GM18861 (cell line): ENCODE data around the gene GALNT10.
"Not testable (repeated sequence)": the region's sequence is repeated elsewhere in the genome, so short reads cannot be mapped to it uniquely, and the experiment has no call there.

Experiments used
- ATAC-seq: cut with Tn5 transposase; IDR thresholded peaks from one replicate; pipeline ENCODE4 v1.9.1; 2021; ENCODE audit not compliant: unreplicated experiment

Gene GALNT10, protein sequence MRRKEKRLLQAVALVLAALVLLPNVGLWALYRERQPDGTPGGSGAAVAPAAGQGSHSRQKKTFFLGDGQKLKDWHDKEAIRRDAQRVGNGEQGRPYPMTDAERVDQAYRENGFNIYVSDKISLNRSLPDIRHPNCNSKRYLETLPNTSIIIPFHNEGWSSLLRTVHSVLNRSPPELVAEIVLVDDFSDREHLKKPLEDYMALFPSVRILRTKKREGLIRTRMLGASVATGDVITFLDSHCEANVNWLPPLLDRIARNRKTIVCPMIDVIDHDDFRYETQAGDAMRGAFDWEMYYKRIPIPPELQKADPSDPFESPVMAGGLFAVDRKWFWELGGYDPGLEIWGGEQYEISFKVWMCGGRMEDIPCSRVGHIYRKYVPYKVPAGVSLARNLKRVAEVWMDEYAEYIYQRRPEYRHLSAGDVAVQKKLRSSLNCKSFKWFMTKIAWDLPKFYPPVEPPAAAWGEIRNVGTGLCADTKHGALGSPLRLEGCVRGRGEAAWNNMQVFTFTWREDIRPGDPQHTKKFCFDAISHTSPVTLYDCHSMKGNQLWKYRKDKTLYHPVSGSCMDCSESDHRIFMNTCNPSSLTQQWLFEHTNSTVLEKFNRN

DNA sequence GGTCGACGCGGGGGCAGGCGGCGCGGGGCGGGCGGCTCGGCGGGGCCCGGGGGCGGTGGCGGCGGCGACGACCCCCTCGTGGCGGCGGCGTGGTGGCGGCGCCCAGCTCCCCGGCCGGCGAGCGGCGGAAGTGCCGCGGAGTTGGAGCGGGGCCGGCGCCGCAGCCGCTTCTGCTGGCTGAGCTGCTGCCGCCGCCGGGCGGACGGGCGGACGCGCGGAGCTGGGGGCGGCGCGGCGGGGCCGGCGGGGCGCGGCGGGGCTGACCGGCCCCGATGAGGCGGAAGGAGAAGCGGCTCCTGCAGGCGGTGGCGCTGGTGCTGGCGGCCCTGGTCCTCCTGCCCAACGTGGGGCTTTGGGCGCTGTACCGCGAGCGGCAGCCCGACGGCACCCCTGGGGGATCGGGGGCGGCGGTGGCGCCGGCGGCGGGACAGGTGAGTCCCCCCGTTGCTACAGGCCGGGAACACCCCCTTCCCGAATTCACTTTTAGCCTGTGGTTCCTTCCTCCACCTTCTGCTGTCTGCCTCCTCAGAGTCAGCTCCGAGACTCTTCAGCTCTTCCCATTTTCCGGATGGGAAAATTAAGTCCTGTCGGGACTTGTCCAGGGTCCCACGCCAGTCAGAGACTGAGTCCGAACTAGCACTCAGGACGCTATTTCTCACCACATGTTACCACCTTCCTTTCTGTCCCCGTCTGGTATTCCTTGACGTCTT, at the start of gene GALNT10:
Gene GALNT10 (plus strand): TSS at position 139 of the 710 bp plus-strand sequence. CDS start 134 bp downstream, at position 273.
- ATAC-seq, result peak; percentile 62

DNA sequence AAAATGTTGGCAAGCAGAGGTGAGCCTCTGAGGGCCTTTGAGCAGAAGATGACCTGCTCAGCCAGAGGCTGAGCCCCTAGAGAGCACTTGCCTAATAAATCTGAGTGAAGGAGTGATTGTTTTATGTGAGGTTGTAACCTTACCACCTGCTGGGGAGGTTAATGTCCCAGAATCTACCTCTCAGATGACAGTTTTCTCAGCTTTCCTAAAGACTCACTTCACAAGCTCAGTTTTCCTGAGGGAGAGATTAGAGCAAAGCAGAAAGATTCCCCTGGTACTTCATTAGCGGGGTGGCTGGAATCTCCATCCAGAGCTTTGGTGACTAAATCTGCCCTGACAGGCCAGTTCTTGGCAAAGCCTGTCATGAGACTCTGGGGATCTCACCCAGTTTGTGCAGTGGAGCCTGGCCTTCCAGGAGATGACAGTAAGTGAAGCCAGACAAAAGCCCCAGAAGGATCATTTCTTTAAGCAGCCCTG, 48.8 kb upstream of the GALNT10 start:
- no peak for ATAC-seq

DNA sequence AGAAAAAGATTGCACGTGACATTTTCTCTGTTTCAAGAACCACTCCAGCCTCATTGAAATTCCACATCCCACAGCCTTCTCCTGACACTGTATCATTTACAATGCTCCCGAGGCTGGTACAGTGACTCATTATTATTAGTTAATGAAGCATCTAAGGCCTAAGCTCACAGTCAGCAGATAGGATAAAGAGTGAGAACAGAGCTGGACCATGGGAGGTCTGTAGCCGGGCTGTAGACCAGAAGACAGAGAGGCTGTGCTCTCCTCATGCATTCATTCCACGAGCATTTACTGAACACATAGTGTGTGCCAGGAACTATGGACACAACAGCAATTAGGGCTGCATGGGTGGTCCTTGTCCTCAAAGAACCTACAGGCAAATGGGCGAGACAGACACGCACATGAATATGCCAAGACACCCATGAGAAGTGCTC, 47.3 kb upstream of the GALNT10 start:
- no peak for ATAC-seq

DNA sequence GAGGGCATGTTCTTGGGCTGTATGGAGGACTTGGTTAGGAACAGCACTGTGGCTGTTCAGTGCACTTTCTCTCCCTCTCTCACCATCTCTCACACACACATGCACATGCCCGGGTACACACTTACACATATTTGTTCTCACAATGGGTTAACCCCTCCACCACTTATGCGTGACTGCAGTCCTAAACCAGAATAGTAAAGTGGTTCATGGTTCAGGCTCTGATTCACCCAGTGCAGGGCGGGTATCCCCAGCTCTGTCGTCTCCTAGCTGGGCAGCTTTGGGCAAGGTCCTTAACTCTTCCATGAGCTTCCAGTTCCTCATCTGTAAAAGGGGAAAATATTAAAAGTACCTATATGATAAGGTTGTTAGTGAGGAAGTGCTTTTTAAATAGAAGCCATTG, 45.3 kb upstream of the GALNT10 start:
- ATAC-seq, result no peak

DNA sequence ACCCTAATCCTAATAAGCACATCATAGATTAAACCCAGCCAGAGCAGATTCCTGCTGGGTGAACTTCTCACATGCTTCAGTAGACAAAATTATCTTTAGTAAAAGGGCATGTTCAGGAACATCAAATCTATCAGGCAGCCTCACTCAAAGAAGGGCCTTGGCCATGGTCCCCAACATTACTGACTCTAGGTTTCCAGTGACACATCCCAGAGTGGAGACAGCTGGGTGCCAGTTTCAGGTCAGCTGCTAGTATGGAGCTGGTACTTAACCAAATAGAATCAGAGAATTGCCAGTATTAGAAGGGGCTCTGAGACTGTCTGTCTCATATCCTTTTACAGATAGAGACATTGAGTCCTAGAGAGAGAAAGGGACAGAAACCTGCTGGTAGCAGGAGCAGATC, 44.1 kb upstream of the GALNT10 start:
- no peak for ATAC-seq

DNA sequence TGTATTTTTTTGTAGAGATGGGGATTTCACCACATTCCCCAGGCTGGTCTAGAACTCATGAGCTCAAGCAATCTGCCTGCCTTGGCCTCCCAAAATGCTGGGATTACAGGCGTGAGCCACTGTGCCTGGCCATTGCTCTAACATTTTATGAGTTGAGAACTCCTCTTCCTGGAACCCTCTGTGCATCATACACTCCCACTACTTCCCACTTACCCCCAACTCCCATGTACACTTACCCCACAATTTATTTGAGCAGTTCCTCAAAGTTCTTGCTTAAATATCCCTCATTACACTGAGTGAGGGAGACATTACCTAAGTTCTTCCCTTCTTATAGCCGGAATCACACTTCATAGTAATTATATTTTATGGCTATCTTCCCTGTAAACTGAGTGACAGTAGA, 42.9 kb upstream of the GALNT10 start:
- no peak for ATAC-seq

DNA sequence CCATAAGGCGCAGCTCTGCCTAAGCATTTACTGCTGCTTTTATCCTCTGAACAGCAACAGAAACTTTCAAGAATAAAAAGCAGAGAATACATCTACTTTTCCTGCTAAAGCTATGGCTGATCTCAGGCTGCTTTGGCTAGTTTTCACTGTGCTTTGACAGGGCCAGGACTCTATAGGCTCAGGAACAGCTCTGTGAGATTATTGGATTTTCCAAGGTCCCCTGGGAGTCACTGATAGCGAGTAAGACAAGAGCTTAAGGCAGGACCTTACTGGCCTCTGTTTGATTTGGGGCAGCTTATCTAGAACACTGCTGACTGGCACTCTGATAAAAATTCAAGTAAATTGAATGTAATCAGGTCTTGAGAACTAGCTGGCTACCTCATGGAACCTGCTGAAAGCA, 40.1 kb upstream of the GALNT10 start:
- not testable (repeated sequence) for ATAC-seq

DNA sequence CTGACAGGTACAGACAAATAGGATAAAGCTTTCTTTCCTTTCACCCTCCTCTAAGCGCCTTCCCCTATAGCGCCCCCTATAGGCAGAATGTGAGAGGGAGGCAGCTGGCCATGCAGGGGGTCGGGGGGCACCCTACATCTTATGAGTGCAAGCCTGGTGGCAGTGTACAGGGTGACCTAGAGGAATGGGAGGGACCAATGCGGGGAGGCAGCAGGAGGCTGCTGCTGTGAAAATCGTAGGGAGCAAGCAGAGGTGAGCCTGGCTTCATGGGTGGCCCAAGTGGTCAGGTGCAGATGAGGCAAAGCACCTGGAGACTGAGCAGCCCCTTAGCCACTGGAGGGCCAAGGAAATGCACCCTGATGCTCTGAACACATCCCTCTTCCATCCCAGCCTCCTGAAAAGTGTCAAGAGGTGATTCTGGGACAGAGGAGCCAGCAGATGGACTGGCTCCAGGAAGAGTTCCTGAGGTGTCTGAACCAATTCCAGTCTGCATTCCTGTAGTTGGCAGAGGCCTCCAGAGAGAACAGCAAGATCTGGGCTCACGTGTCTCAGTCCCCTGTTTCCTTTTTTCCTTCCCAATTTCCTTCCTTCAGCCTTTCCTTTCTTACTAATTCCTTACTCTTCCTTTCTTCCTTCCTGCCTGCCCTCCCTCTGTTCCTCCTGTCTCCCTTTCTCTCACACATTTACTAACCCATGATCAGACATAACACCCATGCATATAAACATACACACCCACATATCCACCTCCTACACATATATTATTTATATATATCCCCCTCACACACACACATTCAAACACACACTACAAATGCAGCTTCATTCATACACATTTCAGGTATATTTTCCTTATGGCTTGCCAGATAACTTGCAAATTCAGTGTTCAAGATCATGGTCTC, 32.8 kb upstream of the GALNT10 start:
- ATAC-seq, result no peak

DNA sequence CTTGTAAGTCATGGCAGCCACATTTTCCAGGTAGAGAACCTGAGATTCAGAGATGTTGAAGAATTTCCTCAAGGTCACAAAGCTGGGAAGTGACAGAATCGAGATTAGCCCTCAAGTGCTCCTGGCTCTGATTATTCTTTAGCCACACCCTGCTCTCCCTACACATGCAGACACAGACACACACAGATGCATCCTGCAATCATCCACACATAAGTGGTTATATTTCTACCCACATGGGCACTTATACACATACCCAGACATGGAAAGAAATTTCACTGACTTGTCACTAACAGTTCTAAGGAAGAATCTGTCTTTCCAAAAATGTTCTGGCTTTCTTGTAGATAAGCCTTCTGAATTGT, 32.2 kb upstream of the GALNT10 start:
- no peak for ATAC-seq

DNA sequence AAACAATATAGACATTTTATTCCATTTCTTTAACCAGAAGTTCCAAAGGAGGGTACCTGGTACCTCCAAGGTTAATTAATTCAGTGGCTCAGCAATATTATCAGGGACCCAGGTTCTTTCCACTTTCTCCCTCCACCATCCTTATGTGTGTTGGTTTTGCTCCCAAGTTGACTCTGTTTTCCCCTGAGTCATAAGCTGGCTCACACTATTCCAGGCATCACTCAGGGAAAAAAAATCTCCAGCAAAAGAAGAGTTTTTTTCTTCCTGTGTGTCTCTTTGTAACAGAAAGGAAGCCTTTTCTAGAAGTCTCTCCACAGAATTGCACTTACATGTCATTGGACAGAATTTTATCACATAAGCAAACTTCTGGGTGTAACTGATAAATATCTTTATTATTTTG, 31.2 kb upstream of the GALNT10 start:
- no peak for ATAC-seq

DNA sequence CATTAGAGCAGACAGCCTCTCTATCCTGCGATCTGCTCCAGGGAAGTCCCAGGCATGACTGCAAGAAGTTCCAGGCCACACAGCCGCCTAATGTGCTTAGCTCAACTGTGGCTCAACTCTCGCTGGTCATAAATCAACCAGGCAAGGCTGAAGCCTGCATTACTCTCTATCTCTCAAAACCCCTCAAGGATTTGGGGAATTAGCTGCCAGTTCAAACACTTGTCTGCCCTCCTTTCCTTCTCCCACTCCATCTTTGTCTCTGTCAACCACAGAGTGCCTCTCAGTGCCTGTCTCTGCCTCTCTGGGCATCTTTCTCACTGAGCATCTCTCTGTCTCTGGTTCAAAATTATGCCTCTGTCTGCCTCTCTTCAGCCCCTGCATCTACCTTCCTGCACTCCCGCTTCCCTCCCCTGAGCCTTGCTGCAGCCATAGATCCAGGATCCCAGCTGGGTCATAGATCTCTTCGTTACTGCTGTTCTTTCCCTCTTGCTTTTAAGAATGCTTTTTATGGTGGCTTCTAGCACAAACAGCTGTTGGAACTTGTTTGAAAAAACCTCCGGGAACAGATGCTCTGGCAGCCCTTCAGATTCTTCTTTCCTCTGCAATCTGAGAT, 27.9 kb upstream of the GALNT10 start:
- ATAC-seq, result no peak

DNA sequence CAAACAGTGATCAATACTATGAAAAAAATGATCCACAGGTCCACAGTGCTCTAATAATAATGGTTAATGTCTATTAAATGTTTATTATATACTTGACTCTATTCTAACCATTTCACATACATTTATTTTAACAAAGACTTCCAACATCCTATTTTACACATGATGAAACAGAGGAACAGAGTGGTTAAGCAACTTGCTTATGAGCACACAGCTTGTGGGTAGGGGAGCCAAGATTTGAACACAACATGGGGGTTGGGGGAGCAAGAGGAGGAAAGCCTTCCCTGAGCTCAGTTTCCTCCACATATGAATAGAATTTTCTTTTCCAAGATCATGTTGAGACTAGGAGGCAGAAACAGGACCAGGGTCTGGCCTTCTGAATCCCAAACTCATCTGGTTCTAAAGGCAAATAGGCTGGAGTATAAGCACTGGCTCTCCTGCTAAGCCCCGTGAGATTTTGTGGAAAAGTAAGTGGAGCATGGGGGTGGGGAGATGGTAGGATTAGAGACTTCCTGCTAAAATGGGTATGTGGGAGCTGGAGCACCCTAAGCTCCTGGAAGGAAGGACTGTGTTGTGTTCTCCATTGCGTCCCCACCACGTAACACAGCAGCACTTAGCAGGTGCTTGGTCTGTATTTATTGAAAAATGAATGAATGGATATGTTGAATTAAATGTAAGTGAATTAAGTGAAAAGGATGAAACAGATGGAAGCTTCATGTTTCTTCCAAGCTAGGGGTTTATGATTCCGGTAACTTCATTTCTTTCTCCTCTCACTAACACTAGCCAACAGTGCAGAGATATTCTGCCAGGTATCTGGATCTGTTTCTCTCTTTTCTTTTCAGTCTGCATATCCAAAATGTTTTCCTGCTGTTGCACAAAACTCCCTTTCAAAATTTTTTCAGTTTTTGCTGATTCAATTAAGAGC, 26.9 kb upstream of the GALNT10 start:
- ATAC-seq, result no peak

DNA sequence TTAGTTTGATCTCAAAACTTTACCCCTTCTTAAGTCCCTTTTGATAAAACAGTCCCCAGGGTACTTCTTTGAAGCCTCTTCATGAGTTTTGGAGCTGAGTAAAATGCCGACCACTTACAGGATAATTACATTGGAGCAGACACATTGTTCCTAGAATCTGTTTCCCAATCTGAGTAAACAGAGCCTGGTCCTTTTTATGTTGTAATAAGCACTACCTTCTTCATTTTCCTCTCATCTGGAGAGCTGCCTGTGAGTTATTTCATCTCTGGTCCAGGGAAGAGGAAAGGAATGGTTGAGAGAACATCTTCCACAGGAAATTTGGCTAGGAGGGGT, 26.3 kb upstream of the GALNT10 start:
- ATAC-seq, result no peak

DNA sequence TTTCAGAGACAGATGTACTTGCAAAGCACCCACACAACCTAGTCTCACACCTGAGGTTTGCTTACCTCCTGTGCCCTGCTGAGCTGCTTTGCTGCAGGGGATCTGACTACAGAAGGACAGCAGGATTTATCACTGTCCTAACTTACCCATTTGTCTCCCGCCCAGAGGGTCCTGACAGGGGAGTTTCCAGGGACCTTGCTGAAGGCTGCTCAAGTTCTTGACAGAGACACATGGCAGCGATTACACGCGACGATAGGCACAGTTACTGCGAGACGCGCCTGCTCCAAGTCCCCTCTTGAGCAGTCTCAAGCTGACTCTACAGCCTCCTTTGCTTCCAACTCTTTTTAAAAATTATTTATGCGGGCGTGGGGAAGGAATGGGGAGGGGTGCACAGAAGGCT, 24.6 kb upstream of the GALNT10 start:
- no peak for ATAC-seq

DNA sequence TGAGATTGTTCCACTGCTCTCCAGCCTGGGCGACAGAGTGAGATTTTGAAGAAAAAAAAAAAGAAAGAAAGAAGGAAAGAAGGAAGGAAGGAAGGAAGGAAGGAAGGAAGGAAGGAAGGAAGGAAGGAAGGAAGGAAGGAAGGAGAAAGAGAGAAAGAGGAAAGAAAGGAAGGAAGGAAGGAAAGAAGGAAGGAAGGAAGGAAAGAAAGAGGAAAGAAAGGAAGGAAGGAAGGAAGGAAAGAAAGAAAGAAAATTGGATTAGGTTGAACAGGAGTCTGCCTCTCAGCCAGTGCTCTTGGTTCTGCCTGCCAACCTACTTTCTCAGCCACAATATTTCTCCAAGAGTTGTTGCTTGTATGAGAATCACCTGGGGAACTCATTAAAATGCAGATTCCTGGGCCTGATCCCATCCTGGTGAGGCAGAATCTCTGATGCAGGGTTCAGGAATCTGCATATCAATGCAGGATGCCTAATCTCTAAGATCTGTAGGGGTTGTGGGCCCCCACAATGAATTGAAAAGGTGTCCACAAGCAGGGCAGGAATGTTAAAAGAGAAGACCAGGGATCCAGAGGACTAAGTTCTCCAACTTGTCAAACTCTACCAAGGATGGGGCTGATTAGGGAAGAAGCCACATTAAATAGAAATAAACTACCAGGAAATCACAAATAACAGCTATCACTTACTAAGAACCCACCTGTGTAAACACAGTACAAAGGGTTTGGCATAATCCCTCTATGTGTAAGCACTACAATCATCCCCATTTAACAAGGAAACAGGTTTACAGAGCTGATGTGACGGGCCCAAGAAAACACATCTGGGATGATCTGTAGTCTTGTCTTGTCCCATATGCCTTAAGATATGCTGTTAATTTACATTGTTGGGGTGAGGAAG, 23.4 kb upstream of the GALNT10 start:
- ATAC-seq, result no peak

DNA sequence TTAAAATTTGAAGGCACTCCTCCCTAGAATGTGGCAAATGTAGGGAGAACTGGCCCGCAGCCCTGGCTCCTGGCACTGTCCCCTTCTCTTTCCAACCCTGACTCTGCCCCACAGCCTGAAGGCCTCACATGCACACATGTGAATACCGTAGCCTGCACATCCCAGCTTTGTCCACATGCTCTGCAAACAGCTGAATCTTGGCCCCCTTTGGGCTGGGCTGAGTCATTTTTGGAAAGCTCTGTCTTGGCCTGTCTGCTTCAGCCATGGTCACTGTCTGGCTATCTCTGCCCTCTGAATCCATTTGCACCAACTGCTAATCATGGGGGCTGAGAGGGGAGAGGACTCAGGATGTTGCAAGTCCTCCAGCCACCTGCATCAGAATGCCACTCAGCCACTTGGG, 22.1 kb upstream of the GALNT10 start:
- ATAC-seq, result no peak

DNA sequence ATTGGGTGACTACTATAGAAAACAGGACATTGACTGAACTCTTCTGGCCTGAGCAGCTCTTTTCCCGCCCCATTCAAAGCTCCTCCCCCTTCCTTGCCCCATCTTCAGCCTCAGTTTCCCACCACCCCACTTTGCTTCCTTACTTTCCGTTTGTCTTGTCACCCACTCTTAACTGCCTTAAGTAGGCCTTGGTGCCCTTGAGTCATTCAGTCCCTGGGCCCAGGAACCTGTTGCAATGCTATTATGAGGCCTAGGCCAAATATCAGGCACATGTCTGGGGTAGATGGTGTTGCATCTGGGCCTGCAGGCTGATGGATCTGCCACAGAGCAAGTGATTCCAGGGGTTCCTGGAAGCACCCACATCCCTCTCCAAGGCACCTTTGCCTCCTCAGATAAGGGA, 17.7 kb upstream of the GALNT10 start:
- no peak for ATAC-seq

DNA sequence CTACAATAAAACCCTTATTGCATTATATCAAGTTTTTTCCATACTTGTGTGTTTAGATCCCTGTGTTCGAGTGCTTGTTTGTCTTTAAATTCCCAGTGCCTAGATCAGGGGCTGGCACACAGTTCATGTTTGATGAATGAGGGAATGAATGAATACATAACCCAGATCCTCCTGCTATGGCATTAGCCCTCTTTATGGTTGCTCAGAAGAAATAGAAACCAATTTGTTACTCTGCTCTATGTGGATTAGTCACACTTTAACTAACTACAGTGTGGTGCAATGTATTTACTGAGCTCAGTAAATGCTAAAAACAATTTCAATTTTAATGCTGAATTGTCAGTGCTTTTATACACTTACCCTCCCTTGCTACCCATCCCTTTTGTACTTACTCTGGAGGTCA, 16.4 kb upstream of the GALNT10 start:
- peak; percentile 49 for ATAC-seq

DNA sequence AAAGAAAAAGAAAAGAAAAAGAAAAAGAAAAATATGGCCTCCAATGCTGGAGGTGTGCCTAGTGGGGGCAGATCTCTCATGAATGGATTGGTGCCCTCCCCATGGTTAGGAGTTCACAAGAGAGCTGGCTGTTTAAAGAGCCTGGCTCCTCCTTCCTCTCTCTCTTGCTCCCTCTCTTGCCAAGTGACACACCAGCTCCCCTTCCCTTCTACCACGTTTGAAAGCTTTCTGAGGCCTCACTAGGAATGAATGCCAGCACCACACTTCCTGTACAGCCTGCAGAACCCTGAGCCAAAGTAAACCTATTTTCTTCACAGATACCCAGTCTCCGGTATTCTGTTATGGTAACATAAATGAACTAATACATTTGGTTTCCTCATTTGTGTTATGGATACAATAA, 14.4 kb upstream of the GALNT10 start:
- ATAC-seq, result no peak
